HL-60 (cell line): ENCODE results near the gene EFCAB8.

Experiments
- POLR2AphosphoS5 ChIP-seq: IDR thresholded peaks from 2 replicates; pipeline ENCODE4 v1.6.1; 2012; ENCODE audit warnings: low read depth
- TF ChIP-seq, protein P1 (sequence below): IDR thresholded peaks from one replicate; pipeline ENCODE4 v1.5.1; 2011; ENCODE audit warnings: low read length, control low read depth, inconsistent platforms; ENCODE audit not compliant: insufficient read depth

DNA sequence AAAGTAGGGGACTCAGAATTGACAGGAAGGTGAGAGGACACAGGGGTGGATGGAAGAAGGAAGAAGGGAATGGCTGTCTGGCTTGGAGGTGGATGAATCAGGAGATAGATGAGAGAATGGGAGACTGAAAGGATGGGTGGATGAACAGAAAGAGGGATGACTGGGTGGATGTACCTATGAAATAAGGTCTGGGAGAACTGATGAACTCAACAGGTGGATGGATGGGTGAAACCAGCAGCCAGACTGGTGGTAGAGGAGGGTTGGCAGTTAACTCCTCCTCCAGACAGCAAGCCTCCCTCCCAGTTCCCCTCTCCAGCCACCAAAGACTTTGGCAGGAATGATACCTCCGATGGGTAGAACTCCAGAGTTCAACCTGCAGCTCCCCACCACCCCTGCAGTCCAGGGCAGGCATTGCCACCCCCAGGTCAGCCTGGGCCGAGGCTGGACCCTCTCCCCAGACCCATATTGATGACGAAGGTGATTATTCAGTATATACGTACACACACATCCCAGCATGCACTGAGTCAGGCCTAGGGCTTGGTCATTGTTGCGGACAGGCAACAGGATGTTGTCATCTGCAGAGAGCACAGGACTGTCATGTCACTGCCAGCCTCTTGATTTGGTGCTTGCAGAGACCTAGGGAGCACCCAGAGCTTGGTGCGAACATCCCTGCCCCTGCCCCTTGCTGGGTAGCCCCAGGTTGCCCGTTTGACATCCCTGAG is 143.5 kb downstream of the EFCAB8 start:
- TF ChIP-seq, protein P1, sequence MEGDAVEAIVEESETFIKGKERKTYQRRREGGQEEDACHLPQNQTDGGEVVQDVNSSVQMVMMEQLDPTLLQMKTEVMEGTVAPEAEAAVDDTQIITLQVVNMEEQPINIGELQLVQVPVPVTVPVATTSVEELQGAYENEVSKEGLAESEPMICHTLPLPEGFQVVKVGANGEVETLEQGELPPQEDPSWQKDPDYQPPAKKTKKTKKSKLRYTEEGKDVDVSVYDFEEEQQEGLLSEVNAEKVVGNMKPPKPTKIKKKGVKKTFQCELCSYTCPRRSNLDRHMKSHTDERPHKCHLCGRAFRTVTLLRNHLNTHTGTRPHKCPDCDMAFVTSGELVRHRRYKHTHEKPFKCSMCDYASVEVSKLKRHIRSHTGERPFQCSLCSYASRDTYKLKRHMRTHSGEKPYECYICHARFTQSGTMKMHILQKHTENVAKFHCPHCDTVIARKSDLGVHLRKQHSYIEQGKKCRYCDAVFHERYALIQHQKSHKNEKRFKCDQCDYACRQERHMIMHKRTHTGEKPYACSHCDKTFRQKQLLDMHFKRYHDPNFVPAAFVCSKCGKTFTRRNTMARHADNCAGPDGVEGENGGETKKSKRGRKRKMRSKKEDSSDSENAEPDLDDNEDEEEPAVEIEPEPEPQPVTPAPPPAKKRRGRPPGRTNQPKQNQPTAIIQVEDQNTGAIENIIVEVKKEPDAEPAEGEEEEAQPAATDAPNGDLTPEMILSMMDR: no peak
- no peak for TF ChIP-seq POLR2AphosphoS5
